NOMO-1 (cell line): ENCODE measurements around the gene NR1D1.

Source experiments
- DNase-seq, 2 experiments: peaks; one replicate each; lab custom pipeline; 2025; ENCODE audit not compliant: unreplicated experiment in 2 of 2; lab: John Stamatoyannopoulos, UW

The NR1D1 gene

DNA sequence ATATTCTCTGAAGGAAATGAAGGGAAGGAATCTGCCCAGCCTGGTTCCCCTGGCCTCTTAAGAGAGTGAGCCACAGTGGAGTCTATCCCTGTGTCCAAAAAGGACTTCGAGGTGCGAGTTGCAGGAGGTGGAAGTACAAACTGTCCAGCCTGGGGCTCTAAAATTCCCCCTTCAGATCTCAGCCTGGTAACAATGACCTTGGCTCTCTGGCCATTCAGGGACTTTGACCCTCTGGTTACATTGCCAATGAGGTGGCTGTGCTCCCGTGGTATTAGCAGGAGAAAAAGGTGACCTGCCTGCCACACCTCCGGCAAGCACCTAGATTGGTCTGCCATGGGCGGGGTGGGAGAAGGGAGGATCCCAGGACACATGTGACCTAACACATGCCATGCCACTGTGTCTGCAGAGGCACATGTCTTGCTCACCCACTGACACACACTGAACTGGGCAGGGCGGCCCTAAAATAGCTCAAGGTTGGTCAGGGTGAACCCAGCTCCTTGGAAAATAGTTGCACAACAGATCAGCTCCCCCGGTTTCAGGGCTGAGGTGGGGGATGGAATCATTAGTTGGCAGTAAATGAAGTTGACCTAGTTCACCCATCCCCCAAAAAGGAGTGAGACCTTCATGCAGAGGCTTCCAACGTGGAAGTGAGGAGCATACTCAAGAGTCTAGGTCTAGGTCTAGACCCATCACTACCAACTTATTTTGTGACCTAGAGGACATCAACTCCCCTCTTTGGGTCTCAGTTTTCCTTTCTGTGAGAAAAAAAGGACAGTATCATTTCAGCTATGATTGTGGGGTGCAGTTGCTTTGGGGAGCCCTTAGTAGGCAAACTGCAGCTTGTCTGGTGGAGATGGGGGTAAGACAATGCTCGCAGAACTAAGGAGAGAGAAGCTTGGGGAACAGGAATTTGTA lies 2.2 kb downstream of the NR1D1 start:
- DNase-seq: no peak

DNA sequence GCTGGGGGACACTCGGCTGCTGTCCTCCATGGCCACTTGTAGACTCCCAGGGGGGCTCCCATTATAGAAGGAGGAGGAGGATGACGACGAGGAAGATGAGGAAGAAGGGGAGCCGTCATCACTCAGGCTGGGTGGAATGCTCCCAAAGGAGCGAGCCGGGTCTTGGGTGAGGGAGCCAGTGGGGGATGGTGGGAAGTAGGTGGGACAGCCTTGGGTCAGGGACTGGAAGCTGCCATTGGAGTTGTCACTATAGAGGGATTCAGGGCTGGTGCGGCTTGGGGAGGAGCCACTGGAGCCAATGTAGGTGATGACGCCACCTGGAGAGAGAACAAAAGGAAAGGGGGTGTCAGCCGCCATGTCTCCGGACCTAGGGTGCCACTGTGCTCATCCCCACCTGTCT lies 3.3 kb downstream of the NR1D1 start:
- DNase-seq: no peak

DNA sequence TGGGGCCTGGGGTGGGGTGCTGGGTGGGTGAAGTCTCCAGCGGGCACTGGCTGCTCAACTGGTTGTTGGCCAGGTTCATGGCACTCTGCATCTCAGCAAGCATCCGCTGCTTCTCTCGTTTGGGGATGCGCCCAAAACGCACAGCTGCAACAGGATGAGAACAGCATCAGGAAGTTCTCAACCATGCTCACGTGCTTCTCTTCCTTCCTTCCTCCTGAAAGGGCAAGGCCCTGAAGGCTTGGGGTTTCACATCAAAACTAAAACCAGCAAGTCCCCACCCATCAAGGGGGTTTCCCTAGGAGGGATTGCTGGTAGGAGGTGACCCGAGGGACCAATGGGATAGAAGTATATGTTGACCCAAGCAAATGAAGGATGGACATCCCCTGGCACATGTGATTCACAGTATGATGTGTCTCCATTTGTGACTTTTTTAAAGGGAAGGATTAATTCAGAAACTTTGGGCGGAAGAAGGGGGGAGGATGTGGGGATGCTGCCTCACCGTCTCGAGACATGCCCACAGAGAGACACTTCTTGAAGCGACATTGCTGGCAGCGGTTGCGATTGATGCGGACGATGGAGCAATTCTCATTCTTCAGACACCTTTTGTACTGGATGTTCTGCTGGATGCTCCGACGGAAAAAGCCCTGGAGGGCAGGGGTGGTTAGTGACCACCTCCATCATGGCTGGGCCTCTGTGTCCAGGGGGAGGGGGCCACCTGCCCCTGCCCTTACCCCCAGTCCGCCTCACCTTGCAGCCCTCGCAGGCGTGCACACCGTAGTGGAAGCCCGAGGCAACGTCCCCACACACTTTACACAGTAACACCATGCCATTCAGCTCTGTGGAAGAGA lies 4.2 kb downstream of the NR1D1 start:
- peak; percentile 13 to 52 for DNase-seq

DNA sequence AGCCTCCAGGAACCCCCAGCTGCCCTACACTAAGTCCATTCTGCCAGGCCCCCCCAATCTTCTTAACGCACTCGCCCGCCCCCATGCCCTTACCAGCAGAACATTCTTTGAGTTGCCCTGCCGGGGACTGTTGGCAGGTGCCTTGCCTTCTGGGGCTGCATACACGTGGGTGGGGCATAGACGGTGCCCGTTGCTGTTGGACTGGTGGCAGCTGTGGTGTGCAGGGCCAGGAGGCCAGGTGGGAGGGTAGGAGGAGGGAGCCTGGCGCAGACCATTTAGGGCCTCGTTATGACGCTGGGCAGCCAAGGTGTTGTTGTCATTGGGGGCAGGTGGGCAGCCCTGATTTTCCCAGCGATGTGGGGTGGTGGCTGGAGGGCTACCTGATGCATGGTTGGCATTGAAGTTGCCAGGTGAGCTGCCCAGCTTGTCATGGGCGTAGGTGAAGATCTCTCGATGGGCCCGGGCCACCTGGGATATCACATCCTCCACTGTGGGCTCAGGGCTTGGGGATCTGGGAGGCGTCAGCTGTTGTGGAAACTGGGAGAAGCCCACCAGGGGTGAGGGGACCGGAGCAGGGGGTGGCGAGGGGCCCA lies 4.9 kb downstream of the NR1D1 start:
- no peak for DNase-seq

DNA sequence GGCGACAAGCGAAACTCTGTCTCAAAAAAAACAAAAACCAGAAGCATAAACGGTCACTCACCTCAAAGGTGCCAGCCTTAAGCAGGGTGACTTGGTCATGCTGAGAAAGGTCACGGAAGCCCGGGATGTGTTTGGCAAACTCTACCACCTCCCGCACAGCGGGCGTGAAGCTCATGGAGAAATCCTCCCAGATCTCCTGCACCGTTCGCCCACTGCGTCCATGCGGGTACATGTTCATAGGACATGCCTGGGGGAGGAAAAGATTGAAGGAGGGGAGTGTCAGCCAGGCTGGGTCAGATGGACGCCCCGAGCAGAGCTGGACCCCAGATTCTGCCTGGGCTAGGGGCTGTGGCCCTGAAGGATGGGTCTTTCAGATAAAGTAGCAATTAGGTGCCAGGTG lies 5.5 kb downstream of the NR1D1 start:
- no peak for DNase-seq

DNA sequence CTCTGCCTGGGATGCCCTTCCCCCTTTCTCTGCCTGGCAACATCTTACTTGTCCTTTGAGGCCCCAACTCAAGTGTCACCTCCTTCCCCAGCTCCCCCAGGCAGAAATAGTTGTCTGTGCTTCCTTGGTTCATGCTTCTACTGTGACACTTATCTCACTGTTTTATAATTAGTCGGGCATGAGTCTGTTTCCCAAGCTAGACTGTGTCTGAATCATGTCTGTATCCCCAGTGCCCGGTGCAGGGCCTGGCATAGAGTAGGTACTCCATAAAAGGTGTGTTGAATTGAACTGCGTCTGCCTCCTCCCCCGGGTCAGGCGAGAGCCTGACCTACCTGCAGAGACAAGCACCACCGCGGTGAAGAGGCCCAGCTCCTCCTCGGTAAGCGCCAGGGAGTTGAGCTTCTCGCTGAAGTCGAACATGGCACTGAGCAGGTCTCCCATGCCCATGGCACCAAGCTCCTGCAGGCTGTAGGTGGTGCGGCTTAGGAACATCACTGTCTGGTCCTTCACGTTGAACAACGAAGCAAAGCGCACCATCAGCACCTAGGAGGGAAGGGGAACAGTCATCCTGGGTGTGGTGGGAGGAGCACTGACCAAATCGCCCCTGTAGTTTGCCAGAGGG lies 6.7 kb downstream of the NR1D1 start:
- no peak for DNase-seq

DNA sequence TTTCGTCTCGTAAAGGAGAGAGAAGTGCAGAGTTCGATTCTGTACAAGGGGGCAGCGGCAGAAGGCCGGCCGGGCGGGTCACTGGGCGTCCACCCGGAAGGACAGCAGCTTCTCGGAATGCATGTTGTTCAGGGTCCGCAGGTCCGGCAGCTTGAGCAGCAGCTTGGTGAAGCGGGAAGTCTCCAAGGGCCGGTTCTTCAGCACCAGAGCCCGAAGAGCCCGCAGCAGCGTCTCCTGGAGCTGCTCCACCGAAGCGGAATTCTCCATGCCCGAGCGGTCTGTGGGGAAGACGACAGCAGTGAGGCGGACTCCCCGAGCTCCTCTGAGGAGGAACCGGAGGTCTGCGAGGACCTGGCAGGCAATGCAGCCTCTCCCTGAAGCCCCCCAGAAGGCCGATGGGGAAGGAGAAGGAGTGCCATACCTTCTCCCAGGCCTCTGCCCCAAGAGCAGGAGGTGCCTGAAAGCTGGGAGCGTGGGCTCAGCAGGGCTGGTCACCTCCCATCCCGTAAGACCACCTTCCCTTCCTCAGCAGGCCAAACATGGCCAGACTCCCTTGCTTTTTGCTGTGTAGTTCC lies 7.3 kb downstream of the NR1D1 start:
- DNase-seq: no peak

DNA sequence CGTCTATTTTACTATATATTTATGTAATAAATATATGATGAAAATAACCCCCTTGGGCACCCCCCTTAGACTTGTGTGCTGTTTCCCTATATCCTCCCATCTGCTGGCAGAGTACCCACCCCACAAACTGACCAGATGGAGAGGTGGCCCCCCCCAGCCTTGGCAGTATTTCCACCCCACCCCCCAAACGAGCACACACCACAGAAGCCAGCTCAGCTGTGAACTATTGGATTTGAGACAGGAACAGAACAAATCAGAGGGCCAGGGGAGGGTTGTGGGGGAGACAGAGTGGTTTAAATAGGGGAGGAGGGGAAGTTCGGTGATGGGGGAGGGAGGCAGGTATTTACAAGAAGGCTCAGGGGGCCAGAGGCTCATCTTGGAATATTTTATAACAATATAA lies 7.8 kb downstream of the NR1D1 start:
- no peak for DNase-seq

DNA sequence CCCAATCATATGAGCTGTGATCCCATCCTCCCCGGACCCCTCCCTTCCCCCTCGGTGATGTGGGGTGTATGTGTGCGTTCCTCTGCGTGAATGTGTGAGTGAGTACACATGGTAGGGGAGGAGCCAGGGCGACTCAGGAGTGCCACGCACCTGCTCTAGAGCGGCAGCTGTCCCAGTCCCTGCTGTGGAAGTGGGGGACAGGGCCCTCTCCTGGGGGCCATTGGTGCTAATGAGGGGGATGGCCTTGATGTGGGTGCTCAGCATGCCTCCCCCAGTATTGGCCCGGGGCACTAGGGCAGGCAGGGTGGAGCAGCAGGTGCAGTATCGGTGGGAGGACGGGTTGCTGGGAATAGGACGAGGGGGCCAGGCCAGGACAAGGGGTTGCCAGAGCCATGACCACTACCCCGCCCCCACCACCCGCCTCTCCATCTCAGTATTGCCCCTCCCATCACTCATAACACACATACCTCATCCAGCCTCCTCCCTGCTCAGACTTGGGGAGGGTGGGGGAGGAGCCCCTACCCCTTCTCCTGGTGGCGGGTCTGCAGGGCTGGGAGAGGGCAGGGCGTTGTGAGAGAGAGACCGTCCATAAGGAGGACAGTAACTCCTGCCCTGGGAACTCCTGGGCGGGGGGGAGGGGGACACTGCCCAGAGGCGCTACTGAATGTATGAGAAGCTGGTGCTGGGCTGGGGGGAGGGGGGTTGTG lies 8.5 kb downstream of the NR1D1 start:
- no peak for DNase-seq

DNA sequence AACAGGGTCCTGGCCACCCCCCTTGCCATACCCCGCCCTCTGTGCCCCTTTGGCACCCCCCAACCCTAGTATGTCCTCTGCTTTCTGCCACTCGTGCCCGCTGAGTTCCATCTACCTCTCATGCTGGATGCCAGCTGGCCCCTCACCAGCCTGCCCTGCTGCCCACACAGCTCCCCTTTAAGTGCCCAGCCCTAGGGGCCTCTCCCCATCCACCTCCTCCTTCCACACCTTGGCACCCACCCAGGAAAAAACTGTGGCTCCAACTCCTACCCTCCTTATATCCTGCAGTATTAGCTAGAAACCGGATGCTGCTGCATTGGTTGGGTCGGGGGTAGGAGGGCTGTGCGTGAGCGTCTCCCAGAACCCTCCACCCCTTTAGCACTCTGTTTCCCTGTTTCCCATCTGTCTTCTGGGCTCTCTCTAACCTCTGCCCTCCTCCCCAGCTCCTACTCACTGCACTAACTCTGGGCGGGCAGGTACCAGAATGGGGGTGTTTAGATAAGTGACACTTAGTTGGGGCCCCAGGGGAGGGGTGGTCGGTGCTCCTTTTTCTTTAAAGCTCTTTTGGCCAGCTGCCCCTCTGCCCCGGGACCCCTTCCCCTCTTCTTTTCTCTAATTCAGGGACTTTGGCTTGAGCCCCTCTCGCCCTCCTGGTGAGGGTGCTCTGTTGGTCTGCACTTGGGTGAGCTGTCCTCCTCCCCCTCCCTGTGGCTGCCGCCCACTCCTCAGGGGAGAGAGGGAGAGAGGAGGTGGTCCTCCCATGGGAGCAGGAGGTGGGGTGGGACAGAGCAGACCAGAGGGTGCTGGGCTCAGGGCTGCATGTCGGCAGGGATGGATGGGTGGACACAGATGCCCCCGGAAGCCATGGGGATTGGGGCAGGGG lies 9.9 kb downstream of the NR1D1 start:
- DNase-seq: no peak

DNA sequence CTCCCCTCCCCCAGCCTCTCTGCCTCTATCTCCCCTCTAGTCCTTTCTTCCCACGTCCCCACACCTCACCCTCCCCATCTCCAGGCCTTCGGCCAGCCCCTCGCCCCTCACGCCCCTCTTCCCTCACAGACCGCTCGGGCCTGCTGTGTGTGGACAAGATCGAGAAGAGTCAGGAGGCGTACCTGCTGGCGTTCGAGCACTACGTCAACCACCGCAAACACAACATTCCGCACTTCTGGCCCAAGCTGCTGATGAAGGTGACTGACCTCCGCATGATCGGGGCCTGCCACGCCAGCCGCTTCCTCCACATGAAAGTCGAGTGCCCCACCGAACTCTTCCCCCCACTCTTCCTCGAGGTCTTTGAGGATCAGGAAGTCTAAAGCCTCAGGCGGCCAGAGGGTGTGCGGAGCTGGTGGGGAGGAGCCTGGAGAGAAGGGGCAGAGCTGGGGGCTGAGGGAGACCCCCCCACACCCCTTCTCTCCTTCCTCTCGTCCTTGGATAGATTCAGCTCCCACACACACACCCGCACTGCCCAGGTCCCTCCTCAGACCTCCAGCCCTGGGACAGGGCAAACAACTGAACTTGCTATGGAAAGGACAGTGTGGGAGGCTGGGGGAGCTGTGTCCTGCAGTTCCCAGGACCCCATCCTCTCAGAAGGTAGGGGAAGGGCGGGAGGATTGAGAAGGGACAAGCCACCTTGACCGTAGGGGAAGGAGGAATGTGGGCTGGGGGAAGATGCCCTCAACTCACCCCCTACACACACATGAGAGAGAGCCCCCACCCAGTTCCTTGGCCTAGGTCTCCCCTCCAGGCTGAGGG lies 11.1 kb downstream of the NR1D1 start:
- no peak for DNase-seq

DNA sequence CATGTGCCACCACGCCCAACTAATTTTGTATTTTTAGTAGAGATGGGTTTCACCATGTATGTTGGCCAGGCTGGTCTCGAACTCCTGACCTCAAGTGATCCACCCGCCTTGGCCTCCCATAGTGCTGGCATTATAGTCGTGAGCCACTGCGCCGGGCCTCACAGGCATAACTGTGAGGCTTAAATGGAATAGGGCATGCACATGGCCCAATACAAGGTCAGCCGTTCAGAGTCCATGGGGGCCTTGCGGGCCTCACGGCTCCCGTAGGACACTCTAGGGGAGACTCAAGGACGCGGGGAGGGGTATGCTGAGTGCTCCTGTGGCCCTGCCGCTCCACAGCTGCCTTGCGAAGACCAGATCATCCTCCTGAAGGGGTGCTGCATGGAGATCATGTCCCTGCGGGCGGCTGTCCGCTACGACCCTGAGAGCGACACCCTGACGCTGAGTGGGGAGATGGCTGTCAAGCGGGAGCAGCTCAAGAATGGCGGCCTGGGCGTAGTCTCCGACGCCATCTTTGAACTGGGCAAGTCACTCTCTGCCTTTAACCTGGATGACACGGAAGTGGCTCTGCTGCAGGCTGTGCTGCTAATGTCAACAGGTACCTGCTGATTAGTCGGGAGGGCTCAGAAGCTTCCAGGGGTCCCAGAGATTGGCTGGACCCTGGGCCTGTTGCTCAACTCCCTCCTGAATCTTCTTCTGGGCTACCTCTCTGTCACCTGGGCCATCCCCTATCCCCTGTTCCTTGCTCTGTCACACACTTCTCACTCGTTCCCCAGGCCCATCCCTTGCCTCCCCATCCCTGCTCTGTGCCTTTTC lies 12.3 kb downstream of the NR1D1 start:
- DNase-seq: no peak

DNA sequence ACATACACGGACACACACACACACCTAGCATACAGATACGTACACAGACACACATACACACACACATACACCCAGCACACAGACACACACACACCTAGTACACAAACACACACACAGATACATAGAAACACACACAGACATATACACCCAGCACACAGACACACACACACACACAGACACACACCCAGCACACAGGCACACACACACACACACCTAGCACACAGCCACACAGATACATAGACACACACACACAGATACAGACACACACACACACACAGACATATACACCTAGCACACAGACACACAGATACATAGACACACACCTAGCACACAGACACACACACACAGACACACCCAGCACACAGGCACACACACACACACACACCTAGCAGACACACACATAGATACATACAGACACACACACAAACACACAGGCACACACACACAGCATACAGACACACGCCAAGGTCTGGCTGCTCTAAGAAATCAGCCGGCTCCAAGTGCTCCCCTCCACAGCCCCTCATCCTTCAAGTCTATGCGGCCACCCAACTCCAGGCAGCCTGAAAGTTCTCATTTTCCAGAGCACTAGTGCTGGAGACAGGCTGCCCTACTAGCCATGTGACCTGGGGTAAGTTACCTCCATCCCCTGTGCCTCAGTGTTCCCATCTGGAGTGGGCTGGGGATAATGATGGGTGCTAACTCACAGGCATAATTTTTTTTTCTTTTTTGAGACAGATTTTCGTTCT lies 13.2 kb downstream of the NR1D1 start:
- no peak for DNase-seq

DNA sequence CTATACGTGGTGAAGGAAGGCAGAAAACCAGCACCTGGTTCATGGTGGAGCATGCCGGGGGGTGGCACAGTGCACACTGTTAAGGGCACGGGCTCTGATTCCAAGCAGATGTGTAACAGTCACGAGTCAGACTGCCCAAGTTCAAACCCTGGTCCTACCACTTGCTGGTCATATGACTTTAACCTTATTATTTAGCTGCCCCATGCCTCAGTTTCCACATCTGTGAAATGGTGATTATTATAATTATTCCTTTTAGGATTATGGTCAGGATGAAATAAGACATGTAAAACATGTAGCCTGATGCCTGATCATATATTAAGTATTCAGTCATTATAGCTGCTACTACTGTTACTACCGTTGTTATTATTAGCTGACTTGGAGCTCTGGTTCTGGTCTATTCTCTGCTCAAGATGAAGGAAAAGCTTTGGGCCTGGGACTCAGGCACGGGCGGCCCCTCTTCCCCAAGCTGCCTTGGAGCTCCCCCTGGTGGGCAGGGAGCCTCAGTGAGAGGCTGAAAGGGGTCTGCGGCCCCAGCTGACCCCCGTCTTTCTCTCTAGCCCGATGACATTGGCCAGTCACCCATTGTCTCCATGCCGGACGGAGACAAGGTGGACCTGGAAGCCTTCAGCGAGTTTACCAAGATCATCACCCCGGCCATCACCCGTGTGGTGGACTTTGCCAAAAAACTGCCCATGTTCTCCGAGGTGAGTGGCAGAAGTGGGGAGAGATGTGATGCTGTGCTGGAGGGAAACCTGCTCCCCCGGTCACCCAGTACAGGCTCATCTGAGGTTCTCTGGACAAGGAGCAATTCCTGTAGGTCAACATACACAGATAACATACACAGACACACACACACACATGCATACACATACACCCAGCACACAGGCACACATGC lies 14.0 kb downstream of the NR1D1 start:
- no peak for DNase-seq

DNA sequence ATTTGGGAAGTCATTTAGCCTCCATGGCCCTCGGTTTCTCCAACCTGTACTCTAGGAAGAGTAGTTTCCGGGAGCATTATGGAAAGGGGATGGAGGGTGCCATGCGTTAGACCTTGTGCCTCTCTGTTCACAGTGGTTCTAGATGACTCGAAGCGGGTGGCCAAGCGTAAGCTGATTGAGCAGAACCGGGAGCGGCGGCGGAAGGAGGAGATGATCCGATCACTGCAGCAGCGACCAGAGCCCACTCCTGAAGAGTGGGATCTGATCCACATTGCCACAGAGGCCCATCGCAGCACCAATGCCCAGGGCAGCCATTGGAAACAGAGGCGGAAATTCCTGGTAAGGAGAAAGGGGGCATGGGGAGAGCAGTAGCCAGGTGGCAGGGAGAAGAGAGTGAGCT lies 15.9 kb downstream of the NR1D1 start:
- DNase-seq: no peak

DNA sequence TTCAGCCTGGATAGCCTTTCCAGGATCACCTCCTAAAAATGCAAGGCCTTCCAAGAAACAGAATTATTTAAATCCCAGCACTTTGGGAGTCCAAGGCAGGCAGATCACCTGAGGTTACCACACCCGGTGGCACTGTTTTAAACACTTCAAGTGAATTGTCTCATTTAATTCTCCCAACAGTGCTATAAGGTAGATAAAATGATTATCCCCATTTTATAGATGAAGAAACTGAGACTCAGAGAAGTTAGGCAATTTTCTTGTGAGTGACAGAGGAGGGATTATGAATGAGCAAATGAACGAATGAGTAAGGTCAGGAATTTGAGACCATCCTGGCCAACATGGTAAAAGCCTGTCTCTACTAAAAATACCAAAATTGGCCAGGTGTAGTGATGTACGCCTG lies 20.8 kb downstream of the NR1D1 start:
- no peak for DNase-seq
